SK-N-SH (cell line): ENCODE measurements around the gene SEC23IP. TPM values are rescaled to one million over a fixed set of nuclear protein-coding genes. Genes with fewer than 3 reads are reported as not detected.

ENCODE experiments used
- CTCF ChIA-PET: fragments of 300-600, 350-600 bp; formaldehyde crosslinking; extraction: SDS; loops from one replicate; lab custom pipeline; 2021; lab: Yijun Ruan, JAX
- POLR2A ChIA-PET: fragments of 350-600 bp; sonication (Branson Sonifier 250); formaldehyde crosslinking; extraction: SDS; loops from one replicate; lab custom pipeline; 2020; ENCODE audit warnings: antibody characterized with exemption, inconsistent platforms; lab: Yijun Ruan, JAX
- DNase-seq: peaks from one replicate; pipeline ENCODE4 v3.0.0; 2012
- H2AFZ ChIP-seq: fragments of 200-600 bp; sonication (generic); 2 replicates; pipeline ENCODE4 v1.8.1; 2016; ENCODE audit warnings: antibody characterized with exemption, mild to moderate bottlenecking, low read depth
- H3F3A ChIP-seq: fragments of 200-600 bp; sonication (generic); replicated peaks from 2 replicates; pipeline ENCODE3; 2016; ENCODE audit warnings: antibody characterized with exemption, mild to moderate bottlenecking; ENCODE audit not compliant: insufficient read depth
- H3K27ac ChIP-seq, 2 experiments: fragments of 200-500 bp in 1 of 2; fragments of 200-600 bp in 1 of 2; sonication (Bioruptor generic) in 1 of 2; sonication (generic), shearing (Covaris generic) in 1 of 2; 2 replicates each; pipeline versions ENCODE4 v1.5.1 to v1.6.1; 2014 to 2016; ENCODE audit warnings: low read depth in 2 of 2, inconsistent platforms in 1 of 2, low read length in 1 of 2, mild to moderate bottlenecking in 1 of 2, mixed read lengths in 1 of 2
- H3K27me3 ChIP-seq: fragments of 200-600 bp; sonication (generic), shearing (Covaris generic); 2 replicates; pipeline ENCODE4 v1.6.1; 2016; ENCODE audit warnings: mixed run types; ENCODE audit not compliant: insufficient read depth
- H3K36me3 ChIP-seq, 2 experiments: fragments of 200-500 bp in 1 of 2; fragments of 200-600 bp in 1 of 2; sonication (Bioruptor generic) in 1 of 2; sonication (generic) in 1 of 2; replicated peaks in 1 of 2; 2 replicates each; pipeline versions ENCODE3 to v1.5.1; 2014 to 2016; ENCODE audit warnings: low read length in 1 of 2, mild to moderate bottlenecking in 1 of 2; ENCODE audit not compliant: insufficient read depth in 2 of 2, control insufficient read depth in 1 of 2
- H3K4me1 ChIP-seq, 2 experiments: fragments of 200-500 bp in 1 of 2; fragments of 200-600 bp in 1 of 2; sonication (Bioruptor generic) in 1 of 2; sonication (generic), shearing (Covaris generic) in 1 of 2; 2 replicates each; pipeline versions ENCODE4 v1.5.1 to v1.6.1; 2014 to 2016; ENCODE audit warnings: low read depth in 1 of 2, low read length in 1 of 2, mixed run types in 1 of 2; ENCODE audit not compliant: insufficient read depth in 2 of 2, control insufficient read depth in 1 of 2
- H3K4me2 ChIP-seq: fragments of 200-600 bp; sonication (generic), shearing (Covaris generic); 2 replicates; pipeline ENCODE4 v1.6.1; 2017; ENCODE audit warnings: mixed run types
- H3K4me3 ChIP-seq, 2 experiments: fragments of 200-500 bp in 1 of 2; fragments of 200-600 bp in 1 of 2; sonication (Bioruptor generic) in 1 of 2; sonication (generic), shearing (Covaris generic) in 1 of 2; 2 replicates each; pipeline versions ENCODE4 v1.5.1 to v1.8.1; 2014 to 2016; ENCODE audit warnings: low read depth in 2 of 2, inconsistent platforms in 1 of 2, low read length in 1 of 2, mild to moderate bottlenecking in 1 of 2, mixed read lengths in 1 of 2, moderate library complexity in 1 of 2
- H3K79me2 ChIP-seq: fragments of 200-600 bp; sonication (generic); 2 replicates; pipeline ENCODE4 v1.8.1; 2017; ENCODE audit warnings: mild to moderate bottlenecking; ENCODE audit not compliant: insufficient read depth
- H3K9ac ChIP-seq: fragments of 200-600 bp; sonication (generic); 2 replicates; pipeline ENCODE4 v1.6.1; 2017; ENCODE audit warnings: mixed run types
- H3K9me2 ChIP-seq: fragments of 200-600 bp; sonication (generic); 2 replicates; pipeline ENCODE4 v1.6.1; 2017; ENCODE audit warnings: mixed run types
- H3K9me3 ChIP-seq: fragments of 200-600 bp; sonication (generic); 2 replicates; pipeline ENCODE4 v1.6.1; 2017; ENCODE audit warnings: mixed run types, mild to moderate bottlenecking, moderate library complexity
- H4K20me1 ChIP-seq: fragments of 200-600 bp; sonication (generic); 2 replicates; pipeline ENCODE4 v1.6.1; 2017; ENCODE audit warnings: mild to moderate bottlenecking, mixed run types; ENCODE audit not compliant: insufficient read depth
- EP300 ChIP-seq, 2 experiments: IDR thresholded peaks; 2 replicates each; pipeline versions ENCODE4 v1.4.0 to v1.6.1; 2012; ENCODE audit warnings: borderline replicate concordance in 1 of 2, low read depth in 1 of 2, low read length in 1 of 2
- FOSL2 ChIP-seq: IDR thresholded peaks from 2 replicates; pipeline ENCODE4 v1.4.0; 2012; ENCODE audit warnings: low read depth, mild to moderate bottlenecking, moderate library complexity, borderline replicate concordance
- FOXM1 ChIP-seq: IDR thresholded peaks from 2 replicates; pipeline ENCODE4 v1.4.0; 2012; ENCODE audit warnings: low read depth, mild to moderate bottlenecking
- GABPA ChIP-seq: IDR thresholded peaks from 2 replicates; pipeline ENCODE4 v1.4.0; 2012; ENCODE audit warnings: low read depth, mild to moderate bottlenecking
- MEF2A ChIP-seq: IDR thresholded peaks from 2 replicates; pipeline ENCODE4 v1.4.0; 2012; ENCODE audit warnings: low read depth, borderline replicate concordance
- RFX5 ChIP-seq: IDR thresholded peaks from 2 replicates; pipeline ENCODE4 v1.6.1; 2012; ENCODE audit warnings: mild to moderate bottlenecking, improper control_type of control experiment, low read length
- SIN3A ChIP-seq: IDR thresholded peaks from 2 replicates; pipeline ENCODE4 v1.6.1; 2012; ENCODE audit warnings: low read depth, mild to moderate bottlenecking, low read length, moderate library complexity, borderline replicate concordance
- TCF12 ChIP-seq: IDR thresholded peaks from 2 replicates; pipeline ENCODE4 v1.4.0; 2012
- TEAD4 ChIP-seq: IDR thresholded peaks from 2 replicates; pipeline ENCODE4 v1.4.0; 2012; ENCODE audit warnings: mild to moderate bottlenecking, borderline replicate concordance; ENCODE audit not compliant: insufficient read depth
- USF2 ChIP-seq: fragments of 150-350 bp; IDR thresholded peaks from 2 replicates; pipeline ENCODE4 v1.6.1; 2017; ENCODE audit warnings: antibody characterized with exemption, low read length, low read depth, borderline replicate concordance
- YY1 ChIP-seq: IDR thresholded peaks from 2 replicates; pipeline ENCODE4 v1.4.0; 2012; ENCODE audit warnings: low read depth, mild to moderate bottlenecking
- WGBS: methylation state at CpG from one replicate; pipeline ENCODE4 v1.1.6; 2017; ENCODE audit warnings: low lambda C conversion rate; 5-methylcytosine and 5-hydroxymethylcytosine counted together
- polyA plus RNA-seq, 3 experiments: library from polyadenylated mRNA; depleted of rRNA; stranded (reverse); fragments of >200 nt; gene quantifications; 2 replicates each; pipeline ENCODE4 v1.2.3, GENCODE V29; 2012

The SEC23IP gene
- polyA plus RNA-seq, 1 of the 3 experiments (the other 2 are of a cell fraction), result 23.8 TPM

GRCh38 chr10:119849944-119850343 is 42.6 kb upstream of the SEC23IP start:
- WGBS, result 88% methylated on average over 3 of the region's 3 CpGs
- H3K79me2 ChIP-seq, result peaks cover 40% of the 10 kb centered on the region; the same call in 1 of the 2 replicates
- H3K4me2 ChIP-seq, result peak overlapping the region; percentile 26
- H3F3A ChIP-seq, result peaks cover 9% of the 10 kb centered on the region
- 0 out of 2 replicates have a peak overlapping the region, but pooled peaks have one; percentile 3 for H2AFZ ChIP-seq
- peaks cover 57 to 70% of the 10 kb centered on the region in 2 experiments for H3K36me3 ChIP-seq
- no peak for DNase-seq
- H3K4me1 ChIP-seq, result 0 out of 4 replicates have a peak, but pooled peaks cover 0 to 18% of the 10 kb centered on the region in 2 experiments
- TF ChIP-seq YY1, result no peak
- TF ChIP-seq USF2, result no peak
- TF ChIP-seq SIN3A, result no peak
- no peak for TF ChIP-seq FOXM1
- no peak for TF ChIP-seq RFX5
- TF ChIP-seq TCF12, result no peak
- TF ChIP-seq GABPA, result no peak
- TF ChIP-seq TEAD4, result no peak
- H3K4me3 ChIP-seq, result no peak overlapping the region
- no peaks in the 10 kb centered on the region for H3K9me3 ChIP-seq
- peak overlapping the region; percentile 47 to 53; a peak in 3 of 4 replicates for H3K27ac ChIP-seq
- no peaks in the 10 kb centered on the region for H3K9me2 ChIP-seq
- no peak overlapping the region; the same call in 1 of the 2 replicates for H3K9ac ChIP-seq
- ChIA-PET CTCF (interaction anchor here (0.6 to 2.9 kb wide), 4 partner anchors 10 to 242 kb away, joined by 3 to 19 read pairs (median 4); no protein-coding TSS in a partner anchor), POLR2A (interaction anchor here (0.7 kb wide), 1 partner anchor 64 kb away, joined by 5 read pairs; no protein-coding TSS in a partner anchor)
- H4K20me1 ChIP-seq, result no peaks in the 10 kb centered on the region
- no peaks in the 10 kb centered on the region for H3K27me3 ChIP-seq

- TF ChIP-seq FOSL2, result no peak
- no peak for TF ChIP-seq GABPA
- TF ChIP-seq EP300 (IDR thresholded peaks at IDR 0.05; ENCODE audit: borderline replicate concordance in 1 of 2, low read depth in 1 of 2, low read length in 1 of 2), result no peak
- DNase-seq, result no peak
- no peak overlapping the region for H3K4me2 ChIP-seq
- POLR2A ChIA-PET, result no interaction called here
- H3K9me2 ChIP-seq, result no peaks in the 10 kb centered on the region
- H3K79me2 ChIP-seq, result peaks cover 62% of the 10 kb centered on the region
- CTCF ChIA-PET, result interaction anchor here (1.3 to 14.5 kb wide), 2 partner anchors 100 to 166 kb away, joined by 4 to 156 read pairs; no protein-coding TSS in a partner anchor
- 0 out of 4 replicates have a peak, but pooled peaks cover 0 to 18% of the 10 kb centered on the region in 2 experiments for H3K4me1 ChIP-seq
- H3K9me3 ChIP-seq, result no peaks in the 10 kb centered on the region
- no peak overlapping the region for H3K4me3 ChIP-seq
- no peaks in the 10 kb centered on the region for H4K20me1 ChIP-seq
- no peaks in the 10 kb centered on the region for H3K27me3 ChIP-seq
- H2AFZ ChIP-seq, result no peak overlapping the region
- H3K9ac ChIP-seq, result no peak overlapping the region
- peaks cover 9% of the 10 kb centered on the region for H3F3A ChIP-seq
- 93% methylated on average over 6 of the region's 6 CpGs for WGBS
- H3K27ac ChIP-seq, result no peak overlapping the region
- peaks cover 44 to 71% of the 10 kb centered on the region in 2 experiments for H3K36me3 ChIP-seq
Measured at GRCh38 chr10:119852277-119852676, 40.3 kb upstream of the SEC23IP start.

GRCh38 chr10:119852822-119853221 is 39.7 kb upstream of the SEC23IP start:
- H3K79me2 ChIP-seq, result peaks cover 66% of the 10 kb centered on the region
- no peaks in the 10 kb centered on the region for H3K27me3 ChIP-seq
- DNase-seq, result no peak
- no peak overlapping the region for H3K9ac ChIP-seq
- no peak overlapping the region for H3K27ac ChIP-seq
- H3K4me3 ChIP-seq, result no peak overlapping the region
- H2AFZ ChIP-seq, result no peak overlapping the region
- ChIA-PET CTCF (interaction anchor here (1.3 to 14.5 kb wide), 2 partner anchors 101 to 167 kb away, joined by 4 to 156 read pairs; no protein-coding TSS in a partner anchor), POLR2A (no interaction called here)
- H3K4me2 ChIP-seq, result no peak overlapping the region
- no peaks in the 10 kb centered on the region for H4K20me1 ChIP-seq
- 99% methylated on average over 6 of the region's 6 CpGs for WGBS
- peaks cover 9% of the 10 kb centered on the region for H3F3A ChIP-seq
- H3K9me3 ChIP-seq, result no peaks in the 10 kb centered on the region
- peaks cover 41 to 71% of the 10 kb centered on the region in 2 experiments for H3K36me3 ChIP-seq
- H3K4me1 ChIP-seq, result 0 out of 4 replicates have a peak, but pooled peaks cover 0 to 18% of the 10 kb centered on the region in 2 experiments
- TF ChIP-seq TEAD4, result no peak
- no peak for TF ChIP-seq MEF2A
- H3K9me2 ChIP-seq, result no peaks in the 10 kb centered on the region
